ENCODE results near the gene CEACAM3. TPM values are rescaled to one million over a fixed set of nuclear protein-coding genes. Genes with fewer than 3 reads are reported as not detected.
A peak's percentile ranks its signal among the peaks of the same experiment; 100 is the strongest.
"Not testable (repeated sequence)": the region's sequence is repeated elsewhere in the genome, so short reads cannot be mapped to it uniquely, and the experiment has no call there.

The CEACAM3 gene
- total and polyA plus RNA-seq, 7 donors = 2.3 TPM; not detected in 6

DNA sequence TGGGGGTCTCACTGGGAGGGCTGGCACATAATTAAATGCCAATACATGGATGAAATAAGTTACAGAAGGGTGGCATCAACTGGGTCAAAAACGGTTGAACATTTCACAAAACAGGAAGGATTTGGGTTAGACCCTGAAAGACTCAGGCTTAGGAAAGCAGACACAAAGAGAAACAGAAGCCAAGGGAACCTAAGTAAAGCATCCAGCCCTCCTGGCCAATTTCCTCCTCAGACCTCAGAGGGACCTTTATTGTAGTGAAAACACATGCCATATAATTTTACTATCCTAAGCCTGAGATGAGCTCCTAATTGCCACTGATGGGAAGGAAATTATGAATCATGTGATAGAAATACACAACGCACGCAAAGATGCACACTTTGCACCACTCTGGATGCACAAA, 12.1 kb upstream of the CEACAM3 start:
- intact Hi-C loops (cut with DNase I) = no loop called here
- Histone ChIP-seq H3K27ac (no peak overlapping the region), H3K4me1 (peaks cover 0 to 10% (median 4%) of the 10 kb centered on the region in 4 donors), H3K36me3 (no peaks in the 10 kb centered on the region), H3K4me3 (no peak overlapping the region), H3K27me3 (peaks cover 5 to 70% (median 13%) of the 10 kb centered on the region in 3 donors), H3K9me3 (no peaks in the 10 kb centered on the region)
- 15 to 24% methylated on average over 3 of the region's 3 CpGs for WGBS, 2 donors
- DNase-seq = no peak
- TF ChIP-seq POLR2AphosphoS5 (IDR thresholded peaks at IDR 0.05) (no peak), CTCF (IDR thresholded peaks at IDR 0.05) (no peak), EP300 (IDR thresholded peaks at IDR 0.05) (no peak), POLR2A (IDR thresholded peaks at IDR 0.05) (no peak)

DNA sequence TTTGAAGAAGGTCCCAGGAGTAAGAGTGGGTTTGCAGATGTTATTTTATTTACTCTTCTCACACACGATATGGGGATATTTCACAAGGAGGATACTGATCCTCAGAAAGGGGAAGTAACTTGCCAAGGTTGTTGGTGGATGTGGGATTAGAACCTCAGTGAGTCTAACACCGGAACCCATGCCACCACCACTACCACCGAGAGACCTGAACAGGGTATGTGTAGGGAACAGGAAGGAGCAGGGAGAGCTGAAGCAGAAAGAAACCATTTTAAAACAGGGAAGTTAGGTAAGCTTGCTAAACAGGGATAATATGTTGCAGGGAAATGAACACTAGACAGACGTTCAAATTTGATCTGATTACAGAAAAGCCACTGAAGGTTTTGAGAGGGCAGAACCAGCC, 11.6 kb upstream of the CEACAM3 start:
- H3K4me1 ChIP-seq = peaks cover 0 to 10% (median 4%) of the 10 kb centered on the region in 4 donors
- H3K27ac ChIP-seq = no peak overlapping the region
- no peaks in the 10 kb centered on the region for H3K9me3 ChIP-seq
- intact Hi-C loops (cut with DNase I) = no loop called here
- WGBS, 2 donors = 19 to 20% methylated on average over 4 of the region's 4 CpGs
- H3K4me3 ChIP-seq = no peak overlapping the region
- H3K36me3 ChIP-seq = no peaks in the 10 kb centered on the region
- TF ChIP-seq POLR2A (IDR thresholded peaks at IDR 0.05) (no peak), POLR2AphosphoS5 (IDR thresholded peaks at IDR 0.05) (no peak), CTCF (IDR thresholded peaks at IDR 0.05) (no peak), EP300 (IDR thresholded peaks at IDR 0.05) (no peak)
- H3K27me3 ChIP-seq = peaks cover 5 to 71% (median 13%) of the 10 kb centered on the region in 3 donors
- DNase-seq = no peak

- TF ChIP-seq POLR2AphosphoS5 (IDR thresholded peaks at IDR 0.05) (no peak), POLR2A (IDR thresholded peaks at IDR 0.05) (no peak), EP300 (IDR thresholded peaks at IDR 0.05) (no peak), CTCF (IDR thresholded peaks at IDR 0.05) (peak; percentile 51 to 73 (median 64))
- WGBS, 2 donors = 0 to 1% methylated on average over 10 of the region's 10 CpGs
- H3K27ac ChIP-seq = no peak overlapping the region
- H3K36me3 ChIP-seq = no peaks in the 10 kb centered on the region
- H3K4me3 ChIP-seq = no peak overlapping the region
- intact Hi-C loops (cut with DNase I) = no loop called here
- H3K9me3 ChIP-seq = no peaks in the 10 kb centered on the region
- no peak for DNase-seq
- peaks cover 0 to 10% (median 4%) of the 10 kb centered on the region in 4 donors for H3K4me1 ChIP-seq
- peaks cover 5 to 72% (median 13%) of the 10 kb centered on the region in 3 donors for H3K27me3 ChIP-seq
These were observed 10.7 kb upstream of the CEACAM3 start for GRCh38 chr19:41785653-41786052.

- Histone ChIP-seq H3K27me3 (peaks cover 5 to 63% (median 13%) of the 10 kb centered on the region in 3 donors), H3K9me3 (no peaks in the 10 kb centered on the region), H3K27ac (no peak overlapping the region), H3K4me3 (no peak overlapping the region), H3K36me3 (no peaks in the 10 kb centered on the region), H3K4me1 (peaks cover 0 to 10% (median 4%) of the 10 kb centered on the region in 4 donors)
- intact Hi-C loops (cut with DNase I) = no loop called here
- no peak for DNase-seq
- 82 to 84% methylated on average over 7 of the region's 7 CpGs for WGBS, 2 donors
- TF ChIP-seq POLR2AphosphoS5 (IDR thresholded peaks at IDR 0.05) = no peak
These were observed 9.3 kb upstream of the CEACAM3 start for GRCh38 chr19:41787055-41787454.

DNA sequence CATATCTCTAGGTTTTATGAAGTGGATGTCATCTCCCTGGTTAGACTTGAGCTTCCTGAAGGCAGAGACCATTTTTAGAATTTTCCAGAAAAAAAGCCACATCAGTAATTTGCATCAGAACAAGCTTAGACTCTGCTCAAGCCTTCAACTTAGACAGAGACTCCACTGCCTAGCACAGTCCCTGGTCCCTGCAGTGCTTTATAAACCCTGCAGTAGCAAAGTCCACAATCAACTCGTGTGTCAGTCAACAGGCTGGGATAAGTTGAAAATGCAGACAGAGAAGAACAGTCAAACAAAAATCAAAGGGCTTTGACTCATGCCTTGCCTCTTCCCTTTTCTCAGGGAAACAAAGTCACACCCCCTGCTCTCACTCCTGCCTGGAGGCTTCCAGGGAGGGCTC, 7.9 kb upstream of the CEACAM3 start:
- H3K9me3 ChIP-seq; H3K27ac ChIP-seq; H3K36me3 ChIP-seq; H3K4me3 ChIP-seq; DNase-seq; intact Hi-C loops (cut with DNase I): not testable (repeated sequence)
- no CpG with 5 or more reads among the region's 1 CpG for WGBS, 2 donors
- H3K27me3 ChIP-seq = peaks cover 5 to 63% (median 17%) of the 10 kb centered on the region in 3 donors
- H3K4me1 ChIP-seq = peaks cover 0 to 10% (median 4%) of the 10 kb centered on the region in 4 donors

DNA sequence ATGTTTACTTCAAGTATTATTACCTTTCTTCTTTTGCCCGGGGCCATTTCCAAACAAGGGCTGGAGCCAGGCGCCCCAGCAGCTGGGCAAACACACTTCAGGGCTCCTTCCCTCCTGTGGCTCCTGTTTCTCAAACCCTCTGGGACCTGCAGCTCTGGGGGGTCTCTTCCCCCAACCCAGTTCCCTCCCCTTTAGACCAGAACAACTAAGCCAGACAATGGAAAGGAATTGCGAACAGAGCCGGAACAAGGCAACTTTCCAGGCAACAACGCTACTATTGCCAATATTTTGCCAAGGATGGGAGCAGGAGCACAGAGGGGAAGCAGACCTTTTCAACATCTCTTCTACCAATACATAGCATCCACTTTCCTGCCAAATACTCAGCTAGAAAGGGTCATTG, 7.3 kb upstream of the CEACAM3 start:
- H3K36me3 ChIP-seq; H3K4me3 ChIP-seq; intact Hi-C loops (cut with DNase I); H3K9me3 ChIP-seq; DNase-seq; H3K27ac ChIP-seq: not testable (repeated sequence)
- Histone ChIP-seq H3K27me3 (peaks cover 5 to 63% (median 17%) of the 10 kb centered on the region in 3 donors), H3K4me1 (peaks cover 0 to 10% (median 4%) of the 10 kb centered on the region in 4 donors)
- 85 to 91% methylated on average over 3 to 4 of the region's 5 CpGs for WGBS, 2 donors
